Activated naive CD4-positive, alpha-beta T cell treated with anti-CD3 and anti-CD28 coated beads, Interleukin-2, amount 10 ng/mL, durations not matched to agents 7 days and 5 days (primary cell): ENCODE results near the gene DOP1B.
"Not testable (repeated sequence)": the region's sequence is repeated elsewhere in the genome, so short reads cannot be mapped to it uniquely, and the experiment has no call there.

Source experiments
- CTCF ChIA-PET: fragments of 350-600 bp; sonication (Branson Sonifier 250); formaldehyde crosslinking; loops from one replicate; lab custom pipeline; 2021; ENCODE audit warnings: antibody characterized with exemption; lab: Charles Lee
- DNase-seq: peaks from one replicate; pipeline ENCODE4 v3.0.0-alpha.2; 2020
- H3K27ac Mint-ChIP-seq: one replicate; pipeline ENCODE4 v1.8.0; 2021; ENCODE audit warnings: mild to moderate bottlenecking, moderate library complexity, mixed read lengths
- H3K27me3 Mint-ChIP-seq: one replicate; pipeline ENCODE4 v1.8.0; 2021; ENCODE audit warnings: mild to moderate bottlenecking, mixed read lengths
- H3K36me3 Mint-ChIP-seq: one replicate; pipeline ENCODE4 v1.8.0; 2021; ENCODE audit warnings: mixed read lengths
- H3K4me1 Mint-ChIP-seq: one replicate; pipeline ENCODE4 v1.8.0; 2021; ENCODE audit warnings: mixed read lengths
- H3K4me3 Mint-ChIP-seq: one replicate; pipeline ENCODE4 v1.8.0; 2021; ENCODE audit warnings: mild to moderate bottlenecking, moderate library complexity, mixed read lengths
- H3K9me3 Mint-ChIP-seq: one replicate; pipeline ENCODE4 v1.8.0; 2021; ENCODE audit warnings: mixed read lengths

The DOP1B gene

GRCh38 chr21:36126621-36127110, 30.0 kb upstream of the DOP1B start:
- CTCF ChIA-PET, result interaction anchor here (0.9 to 2.1 kb wide), 6 partner anchors 10 to 93 kb away, joined by 3 to 6 read pairs (median 4); no protein-coding TSS in a partner anchor
- no peak for DNase-seq
- H3K36me3 Mint-ChIP-seq, result peaks cover 8% of the 10 kb centered on the region
- no peaks in the 10 kb centered on the region for H3K9me3 Mint-ChIP-seq
- H3K4me3 Mint-ChIP-seq, result no peak overlapping the region
- H3K27ac Mint-ChIP-seq, result no peak overlapping the region
- peaks cover 31% of the 10 kb centered on the region for H3K27me3 Mint-ChIP-seq
- H3K4me1 Mint-ChIP-seq, result peaks cover 31% of the 10 kb centered on the region

GRCh38 chr21:36127250-36127904, 29.2 kb upstream of the DOP1B start:
- Mint-ChIP-seq H3K36me3 (peaks cover 11% of the 10 kb centered on the region), H3K4me1 (peaks cover 34% of the 10 kb centered on the region), H3K9me3 (no peaks in the 10 kb centered on the region), H3K27me3 (peaks cover 27% of the 10 kb centered on the region), H3K4me3 (no peak overlapping the region), H3K27ac (peak overlapping the region; percentile 19)
- DNase-seq, result no peak
- CTCF ChIA-PET, result interaction anchor here (0.8 to 2.1 kb wide), 5 partner anchors 11 to 83 kb away, joined by 3 to 6 read pairs (median 4); no protein-coding TSS in a partner anchor

DNA sequence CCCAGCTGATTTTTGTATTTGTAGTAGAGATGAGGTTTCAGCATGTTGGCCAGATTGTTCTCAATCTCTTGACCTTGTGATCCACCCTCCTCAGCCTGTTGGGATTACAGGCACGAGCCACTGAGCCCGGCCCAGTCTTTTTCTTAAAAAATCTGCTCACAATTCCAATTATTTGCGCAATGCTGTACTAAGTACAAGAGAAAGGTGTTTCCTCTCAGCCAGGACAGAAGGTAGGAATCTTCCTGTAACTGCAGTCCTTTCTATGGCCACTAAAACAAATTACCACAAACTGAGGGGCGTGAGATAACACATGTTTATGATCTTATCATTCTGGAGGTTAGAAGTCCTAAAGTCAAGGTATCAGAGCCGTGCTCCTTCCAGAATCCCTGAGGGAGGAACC, 28.6 kb upstream of the DOP1B start:
- CTCF ChIA-PET, result interaction anchor here (0.8 kb wide), 1 partner anchor 14 kb away, joined by 3 read pairs; no protein-coding TSS in a partner anchor
- no peak for DNase-seq
- Mint-ChIP-seq H3K27me3 (peaks cover 27% of the 10 kb centered on the region), H3K27ac (no peak overlapping the region), H3K36me3 (peaks cover 11% of the 10 kb centered on the region), H3K4me3 (no peak overlapping the region), H3K4me1 (peaks cover 38% of the 10 kb centered on the region), H3K9me3 (no peaks in the 10 kb centered on the region)

DNA sequence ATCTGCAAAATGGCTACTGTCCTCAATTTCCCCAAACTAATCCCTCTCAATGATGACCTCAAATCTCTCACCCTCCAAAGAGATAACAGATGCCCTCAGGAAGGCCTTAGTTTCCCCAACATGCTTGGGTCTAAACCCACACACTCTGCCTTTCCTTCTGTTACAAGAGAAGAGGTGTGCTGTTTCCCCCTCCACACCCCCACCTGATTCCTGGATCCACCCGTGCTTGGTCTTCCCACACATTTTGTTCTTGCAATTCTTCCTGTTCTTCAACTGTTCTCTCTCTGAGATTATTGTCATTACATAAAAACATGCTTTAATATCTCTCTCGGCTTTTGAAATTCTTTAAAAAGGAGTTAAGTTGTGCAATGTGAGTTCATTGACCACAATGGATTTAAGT, 27.4 kb upstream of the DOP1B start:
- H3K27ac Mint-ChIP-seq, result no peak overlapping the region
- CTCF ChIA-PET, result no interaction called here
- H3K36me3 Mint-ChIP-seq, result peaks cover 11% of the 10 kb centered on the region
- H3K4me1 Mint-ChIP-seq, result peaks cover 43% of the 10 kb centered on the region
- DNase-seq, result no peak
- peaks cover 30% of the 10 kb centered on the region for H3K27me3 Mint-ChIP-seq
- peak overlapping the region; percentile 54 for H3K4me3 Mint-ChIP-seq
- H3K9me3 Mint-ChIP-seq, result no peaks in the 10 kb centered on the region

DNA sequence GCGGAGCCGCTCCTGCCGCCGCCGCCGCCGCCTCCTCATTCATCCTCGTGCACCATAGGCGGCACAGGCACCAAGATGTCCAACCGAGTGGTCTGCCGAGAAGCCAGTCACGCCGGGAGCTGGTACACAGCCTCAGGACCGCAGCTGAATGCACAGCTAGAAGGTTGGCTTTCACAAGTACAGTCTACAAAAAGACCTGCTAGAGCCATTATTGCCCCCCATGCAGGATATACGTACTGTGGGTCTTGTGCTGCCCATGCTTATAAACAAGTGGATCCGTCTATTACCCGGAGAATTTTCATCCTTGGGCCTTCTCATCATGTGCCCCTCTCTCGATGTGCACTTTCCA, 26.2 kb upstream of the DOP1B start:
- Mint-ChIP-seq H3K27ac (peak overlapping the region; percentile 42), H3K4me1 (peaks cover 46% of the 10 kb centered on the region), H3K36me3 (peaks cover 11% of the 10 kb centered on the region), H3K27me3 (peaks cover 34% of the 10 kb centered on the region), H3K4me3 (peak overlapping the region; percentile 81)
- CTCF ChIA-PET, H3K9me3 Mint-ChIP-seq, DNase-seq: not testable (repeated sequence)

GRCh38 chr21:36130839-36131238, 25.8 kb upstream of the DOP1B start:
- H3K9me3 Mint-ChIP-seq, CTCF ChIA-PET, H3K27ac Mint-ChIP-seq, DNase-seq: not testable (repeated sequence)
- Mint-ChIP-seq H3K4me3 (peak overlapping the region; percentile 81), H3K4me1 (peaks cover 43% of the 10 kb centered on the region), H3K27me3 (peaks cover 34% of the 10 kb centered on the region), H3K36me3 (peaks cover 11% of the 10 kb centered on the region)

DNA sequence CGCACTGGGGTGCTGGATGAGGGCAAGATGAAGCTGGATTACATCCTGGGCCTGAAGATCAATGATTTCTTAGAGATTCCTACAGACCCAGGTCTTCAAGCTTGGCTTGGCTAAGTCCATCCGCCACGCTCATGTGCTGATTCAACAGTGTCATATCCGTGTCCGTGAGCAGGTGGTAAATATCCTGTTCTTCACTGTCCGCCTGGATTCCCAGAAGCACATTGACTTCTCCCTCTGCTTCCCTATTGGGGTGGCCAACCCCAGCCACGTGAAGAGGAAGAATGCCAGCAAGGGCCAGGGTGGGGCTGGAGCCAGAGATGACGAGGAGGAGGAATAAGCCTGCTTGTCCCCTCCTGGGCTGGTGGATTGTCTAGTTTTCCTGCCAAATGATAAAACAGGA, 23.9 kb upstream of the DOP1B start:
- no peak overlapping the region for H3K27ac Mint-ChIP-seq

DNA sequence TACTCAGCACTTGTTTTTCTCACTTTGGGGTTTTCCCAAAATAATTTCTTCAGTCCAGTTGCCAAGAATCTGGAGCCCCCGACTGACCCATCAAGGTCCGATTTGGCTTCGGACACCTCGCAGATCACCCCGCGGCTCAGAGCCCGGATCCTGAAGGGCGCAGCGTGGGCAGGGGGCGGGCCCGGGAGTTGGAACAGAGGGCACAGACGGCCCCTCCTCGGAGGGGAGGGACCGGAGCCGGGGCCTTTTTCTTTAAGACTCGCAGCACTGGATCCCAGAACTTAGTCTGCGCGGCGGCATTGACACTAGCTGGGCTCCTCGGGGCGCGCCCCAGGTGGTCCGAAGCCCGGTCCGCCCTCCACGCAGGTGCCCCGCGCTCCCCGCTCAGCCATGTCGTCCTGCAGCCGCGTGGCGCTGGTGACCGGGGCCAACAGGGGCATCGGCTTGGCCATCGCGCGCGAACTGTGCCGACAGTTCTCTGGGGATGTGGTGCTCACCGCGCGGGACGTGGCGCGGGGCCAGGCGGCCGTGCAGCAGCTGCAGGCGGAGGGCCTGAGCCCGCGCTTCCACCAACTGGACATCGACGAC, 21.7 kb upstream of the DOP1B start, which contains the start of gene CBR3:
TSS of gene CBR3 (plus strand) at position 277 of the 588 bp plus-strand sequence. CDS start at position 391, 114 bp downstream.
- peak within 1 kb of the TSS; percentile 97 for H3K27ac Mint-ChIP-seq
- peaks cover 29% of the 10 kb centered on the region for H3K36me3 Mint-ChIP-seq
- H3K4me1 Mint-ChIP-seq, result peaks cover 52% of the 10 kb centered on the region

More for the DNA sequence above, 23.9 kb upstream of the DOP1B start:
- Mint-ChIP-seq H3K4me1 (peaks cover 53% of the 10 kb centered on the region), H3K27me3 (peaks cover 24% of the 10 kb centered on the region), H3K36me3 (peaks cover 20% of the 10 kb centered on the region), H3K9me3 (no peaks in the 10 kb centered on the region), H3K4me3 (no peak overlapping the region)
- CTCF ChIA-PET, result interaction anchor here (1.0 kb wide), 1 partner anchor 8 kb away, joined by 3 read pairs; no protein-coding TSS in a partner anchor
- no peak for DNase-seq

DNA sequence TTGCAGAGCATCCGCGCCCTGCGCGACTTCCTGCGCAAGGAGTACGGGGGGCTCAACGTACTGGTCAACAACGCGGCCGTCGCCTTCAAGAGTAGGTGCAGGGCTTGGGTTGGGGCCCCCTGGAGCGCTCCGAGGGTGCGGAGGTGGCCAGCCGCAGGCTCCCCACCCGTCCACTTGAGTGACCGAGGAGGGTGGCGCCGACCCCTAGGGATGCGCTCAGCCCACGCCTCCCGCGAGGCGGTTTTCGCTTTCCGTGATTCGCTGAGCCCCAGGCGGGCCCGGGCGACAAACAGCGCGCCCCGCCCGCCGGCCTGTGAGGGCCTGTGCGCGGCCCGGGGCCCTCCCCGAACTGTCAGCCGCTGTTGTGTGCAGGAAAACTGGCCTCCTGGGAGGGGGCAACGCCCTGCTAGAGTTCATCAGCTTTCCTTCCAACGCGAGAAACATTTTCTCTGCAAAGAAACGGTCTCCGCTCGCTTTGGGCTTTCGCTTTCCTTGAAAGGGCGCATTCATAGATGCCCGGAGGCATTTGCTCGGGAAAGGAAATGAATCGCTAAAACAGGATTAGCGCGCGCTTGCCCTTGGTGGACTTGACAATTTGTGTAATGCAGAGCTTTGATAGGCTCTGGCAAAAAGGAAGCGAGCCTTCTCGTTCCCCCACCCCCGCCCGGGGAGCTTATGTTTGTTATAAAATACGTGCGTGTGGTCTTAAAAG, 21.1 kb upstream of the DOP1B start:
- H3K4me3 Mint-ChIP-seq, result peak overlapping the region; percentile 89
- peaks cover 31% of the 10 kb centered on the region for H3K36me3 Mint-ChIP-seq
- no peaks in the 10 kb centered on the region for H3K9me3 Mint-ChIP-seq

More for the DNA sequence above, 21.7 kb upstream of the DOP1B start, which contains the start of gene CBR3:
- Mint-ChIP-seq H3K9me3 (no peaks in the 10 kb centered on the region), H3K27me3 (peaks cover 11% of the 10 kb centered on the region), H3K4me3 (peak within 1 kb of the TSS; percentile 89)
- DNase-seq, result peak; percentile 75
- CTCF ChIA-PET, result interaction anchor here (1.4 to 1.5 kb wide), 2 partner anchors 9 to 18 kb away, joined by 4 to 5 read pairs; no protein-coding TSS in a partner anchor

GRCh38 chr21:36139791-36140190, 16.8 kb upstream of the DOP1B start:
- H3K36me3 Mint-ChIP-seq, result peaks cover 43% of the 10 kb centered on the region
- H3K4me1 Mint-ChIP-seq, result peaks cover 53% of the 10 kb centered on the region
- not testable (repeated sequence) for H3K27me3 Mint-ChIP-seq, DNase-seq, H3K4me3 Mint-ChIP-seq, H3K27ac Mint-ChIP-seq, H3K9me3 Mint-ChIP-seq
- CTCF ChIA-PET, result interaction anchor here (0.8 to 5.9 kb wide), 2 partner anchors 71 to 284 kb away, joined by 4 to 47 read pairs; no protein-coding TSS in a partner anchor

More for the DNA sequence above, 21.1 kb upstream of the DOP1B start:
- H3K4me1 Mint-ChIP-seq, result peaks cover 50% of the 10 kb centered on the region
- peak overlapping the region; percentile 97 for H3K27ac Mint-ChIP-seq
- CTCF ChIA-PET, result interaction anchor here (1.4 to 1.5 kb wide), 2 partner anchors 10 to 17 kb away, joined by 4 to 5 read pairs; no protein-coding TSS in a partner anchor
- peaks cover 7% of the 10 kb centered on the region for H3K27me3 Mint-ChIP-seq
- peak; percentile 81 for DNase-seq

DNA sequence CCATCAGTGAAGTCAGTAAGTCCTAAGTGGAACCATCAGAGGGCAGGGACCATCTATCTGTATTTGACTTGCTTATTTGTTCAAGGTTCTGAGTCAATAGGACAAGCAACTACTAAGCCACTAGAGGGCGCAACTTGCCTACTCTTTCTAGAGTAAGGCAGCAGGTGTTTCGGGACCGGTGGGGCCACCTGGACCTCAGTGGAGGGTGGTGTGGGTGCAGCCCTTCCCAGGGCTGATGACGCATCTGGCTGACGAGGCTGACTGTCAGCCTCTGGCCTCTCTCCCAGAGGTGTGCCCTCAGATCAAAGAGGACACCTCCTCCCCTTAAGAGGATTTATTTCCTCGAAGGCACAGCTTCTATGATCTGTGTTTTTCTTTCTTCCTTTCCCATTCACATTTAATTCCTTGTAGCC, 15.1 kb upstream of the DOP1B start:
- peak; percentile 94 for DNase-seq
- no peaks in the 10 kb centered on the region for H3K9me3 Mint-ChIP-seq
- CTCF ChIA-PET, result interaction anchor here (0.6 to 5.9 kb wide), 11 partner anchors 9 to 208 kb away, joined by 3 to 47 read pairs (median 4); no protein-coding TSS in a partner anchor
- no peak overlapping the region for H3K4me3 Mint-ChIP-seq
- H3K27me3 Mint-ChIP-seq, result peaks cover 3% of the 10 kb centered on the region
- peaks cover 63% of the 10 kb centered on the region for H3K4me1 Mint-ChIP-seq
- peaks cover 53% of the 10 kb centered on the region for H3K36me3 Mint-ChIP-seq
- H3K27ac Mint-ChIP-seq, result peak overlapping the region; percentile 86

DNA sequence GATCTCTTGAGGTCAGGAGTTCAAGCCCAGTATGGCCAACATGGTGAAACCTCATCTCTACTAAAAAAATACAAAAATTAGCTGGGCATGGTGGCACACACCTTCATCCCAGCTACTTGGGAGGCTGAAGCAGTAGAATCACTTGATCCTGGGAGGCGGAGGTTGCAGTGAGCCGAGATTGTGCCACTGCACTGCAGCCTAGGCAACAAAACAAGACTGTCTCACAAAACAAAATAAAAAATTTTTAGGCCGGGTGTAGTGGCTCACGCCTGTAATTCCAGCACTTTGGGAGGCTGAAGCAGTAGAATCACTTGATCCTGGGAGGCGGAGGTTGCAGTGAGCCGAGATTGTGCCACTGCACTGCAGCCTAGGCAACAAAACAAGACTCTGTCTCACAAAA, 12.4 kb upstream of the DOP1B start:
- H3K4me3 Mint-ChIP-seq, H3K9me3 Mint-ChIP-seq, H3K27ac Mint-ChIP-seq, DNase-seq, H3K27me3 Mint-ChIP-seq: not testable (repeated sequence)
- CTCF ChIA-PET, result interaction anchor here (0.6 to 5.9 kb wide), 4 partner anchors 30 to 209 kb away, joined by 3 to 47 read pairs (median 4); no protein-coding TSS in a partner anchor
- peaks cover 63% of the 10 kb centered on the region for H3K4me1 Mint-ChIP-seq
- peaks cover 46% of the 10 kb centered on the region for H3K36me3 Mint-ChIP-seq

GRCh38 chr21:36145259-36145658, 11.4 kb upstream of the DOP1B start:
- CTCF ChIA-PET, result interaction anchor here (0.8 kb wide), 1 partner anchor 64 kb away, joined by 3 read pairs; no protein-coding TSS in a partner anchor
- Mint-ChIP-seq H3K27me3 (peaks cover 3% of the 10 kb centered on the region), H3K27ac (peak overlapping the region; percentile 90), H3K9me3 (no peaks in the 10 kb centered on the region), H3K4me3 (peak overlapping the region; percentile 31), H3K4me1 (peaks cover 73% of the 10 kb centered on the region), H3K36me3 (peaks cover 45% of the 10 kb centered on the region)
- peak; percentile 57 for DNase-seq
